Activated CD4-positive, alpha-beta T cell treated with anti-CD3 and anti-CD28 coated beads for 4 hours (primary cell): Measurements from ENCODE around the gene CDH24.
A peak's percentile ranks its signal among the peaks of the same experiment; 100 is the strongest.

Experiments
- DNase-seq, 2 donors: peaks; one replicate each; pipeline ENCODE4 v3.0.0-alpha.2; 2020

CDH24 gene

DNA sequence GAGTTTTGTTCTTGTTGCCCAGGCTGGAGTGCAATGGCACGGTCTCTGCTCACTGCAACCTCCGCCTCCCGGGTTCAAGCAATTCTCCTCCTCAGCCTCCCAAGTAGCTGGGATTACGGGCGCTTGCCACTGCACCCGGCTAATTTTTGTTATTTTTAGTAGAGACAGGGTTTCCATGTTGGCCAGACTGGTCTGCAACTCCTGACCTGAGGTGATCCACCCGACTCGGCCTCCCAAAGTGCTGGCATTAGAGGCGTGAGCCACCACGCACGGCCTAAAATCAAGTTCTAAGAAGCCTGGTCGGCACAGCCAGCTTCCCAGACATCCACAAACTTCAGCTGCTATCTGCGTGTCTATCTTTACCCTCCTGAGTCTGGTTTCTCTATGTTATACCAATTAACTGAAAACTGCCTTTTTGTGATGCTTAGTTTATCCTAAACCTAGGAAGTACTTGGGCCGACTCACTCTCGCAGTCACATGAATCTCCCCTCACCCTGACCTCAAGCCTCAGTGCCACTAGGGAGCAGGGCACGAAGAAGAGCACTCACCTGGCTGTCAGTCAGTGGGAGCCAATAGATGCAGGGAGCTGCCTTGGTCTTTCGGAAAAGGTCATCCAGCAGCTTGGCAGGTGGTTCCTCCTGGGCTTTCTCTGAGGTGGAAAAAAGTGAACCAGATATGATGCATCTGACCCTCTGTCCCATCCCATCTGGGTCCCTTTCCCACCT lies 3.4 kb upstream of the CDH24 start:
- DNase-seq, result no peak

DNA sequence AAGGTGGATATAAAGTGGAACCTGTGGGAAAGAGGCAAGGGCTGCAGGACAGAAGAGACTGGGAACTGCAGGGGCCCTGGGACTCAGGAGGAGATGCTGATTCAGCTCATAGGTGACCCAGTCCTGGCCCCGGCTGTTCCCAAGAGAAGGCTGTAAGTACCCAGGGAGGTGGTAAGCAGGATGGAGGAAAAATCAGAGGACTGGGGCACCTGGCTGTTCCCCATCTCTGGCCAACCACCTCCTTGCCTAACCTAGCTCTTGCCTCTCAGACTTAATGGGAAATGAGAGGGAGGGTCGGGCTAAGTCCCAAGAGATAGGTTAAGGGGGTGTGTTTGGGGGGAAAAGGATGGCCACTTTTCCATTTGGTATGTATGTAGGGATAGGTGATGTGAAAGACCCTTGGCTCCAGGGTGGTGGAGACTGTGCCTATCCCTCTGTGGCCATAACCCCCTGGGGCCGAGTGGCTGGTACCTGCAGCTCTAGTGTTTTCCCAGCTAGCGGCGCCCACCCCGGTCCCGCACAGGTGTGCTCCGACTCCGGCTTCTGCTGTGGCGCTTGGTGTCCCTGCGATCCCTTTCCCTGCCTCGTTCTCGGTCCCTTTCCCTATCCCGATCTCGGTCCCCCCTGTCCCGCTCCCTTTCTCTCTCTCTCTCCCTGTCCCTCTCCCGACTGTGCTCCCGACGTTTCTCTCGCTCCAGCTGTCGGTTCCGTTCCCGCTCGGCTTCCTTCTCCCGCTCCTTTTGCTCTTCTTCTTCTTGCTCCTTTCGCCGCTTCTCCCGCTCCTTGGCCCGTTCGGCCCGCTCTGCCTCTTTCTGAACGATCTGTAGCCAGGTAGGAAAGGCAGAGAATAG lies 1.6 kb upstream of the CDH24 start:
- DNase-seq, result no peak

DNA sequence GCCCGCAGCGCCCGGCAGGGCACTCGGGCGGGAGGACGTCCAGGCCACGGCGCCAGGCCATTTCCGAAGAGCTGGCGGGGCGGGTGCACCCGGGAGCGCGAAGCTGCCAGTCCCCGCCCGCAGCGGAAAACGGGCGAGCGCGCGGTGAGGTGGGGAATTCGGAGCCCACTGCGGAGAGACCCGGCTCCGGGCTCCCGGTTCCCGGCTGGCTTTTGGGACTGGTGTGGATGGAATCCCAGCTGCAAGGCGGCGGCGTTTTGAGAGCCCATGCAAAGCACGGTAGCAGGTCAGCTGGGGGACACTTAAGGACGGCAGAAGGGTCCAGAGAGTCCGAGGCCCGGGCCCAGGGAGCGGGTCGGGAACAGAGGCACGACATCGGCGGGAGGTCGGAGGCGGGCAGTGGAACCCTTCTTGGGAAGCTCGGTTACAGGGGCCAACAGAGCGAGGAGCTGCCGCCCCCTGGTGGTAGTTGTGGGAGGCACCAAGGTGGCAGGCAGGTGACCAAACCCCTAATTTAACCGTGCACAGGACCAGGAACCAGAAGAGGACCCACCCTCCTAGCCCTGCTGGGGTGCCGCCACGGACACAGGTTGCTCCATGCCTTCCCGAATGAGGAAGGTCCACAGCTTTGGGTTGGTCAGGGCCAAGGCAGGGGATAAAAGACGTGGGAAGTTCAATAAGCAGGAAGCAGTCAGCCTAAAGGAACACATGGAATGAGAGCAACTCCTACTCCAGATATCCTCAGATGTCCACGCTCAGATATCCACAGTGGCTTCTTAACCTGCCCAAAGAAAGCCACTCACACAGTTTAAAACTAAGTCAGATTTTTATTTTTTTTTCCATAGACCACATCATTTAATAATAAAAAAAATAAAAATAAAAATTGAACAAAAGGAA lies 685 bp upstream of the CDH24 start:
- DNase-seq, result peak; percentile 81 to 88

DNA sequence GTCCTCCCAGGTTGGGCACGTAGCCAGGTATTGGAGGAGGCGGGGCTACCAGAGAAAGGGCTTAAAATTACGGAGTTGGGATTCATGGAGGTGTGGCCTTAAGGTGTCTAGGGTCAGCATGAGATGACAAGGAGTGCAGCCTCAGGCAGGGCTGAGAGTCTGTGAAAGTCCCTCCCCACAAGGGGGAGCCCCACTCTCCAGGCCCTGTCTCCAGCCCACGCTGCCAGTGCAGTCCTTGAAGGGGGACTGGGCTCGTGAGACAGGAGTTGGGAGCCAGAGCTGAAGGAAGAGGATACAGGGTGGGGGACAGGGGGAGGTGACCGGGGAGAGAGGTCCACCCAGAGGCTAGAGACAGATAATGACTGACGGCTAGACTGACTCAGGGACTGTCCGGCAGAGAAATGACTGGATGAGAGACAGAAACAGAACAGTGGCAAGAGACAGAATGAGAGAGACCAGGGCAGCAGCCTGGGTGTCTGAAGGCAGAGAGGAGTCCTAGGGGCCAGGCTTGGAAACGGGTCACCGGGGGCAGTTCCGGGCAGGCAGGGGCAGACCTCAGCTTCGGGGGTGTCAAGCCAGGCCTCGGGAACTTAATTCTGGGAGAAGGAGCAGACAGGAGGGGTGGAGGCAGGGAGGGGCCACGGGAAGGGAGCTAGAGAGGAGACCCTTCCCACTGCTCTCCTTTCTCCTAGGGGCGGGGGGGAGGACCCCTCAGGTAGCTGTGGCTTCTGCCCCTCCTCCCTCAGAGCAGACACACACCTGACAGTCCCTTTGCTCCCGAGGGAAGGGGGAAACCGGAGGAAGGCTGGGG lies 970 bp downstream of the CDH24 start:
- peak; percentile 72 to 75 for DNase-seq

DNA sequence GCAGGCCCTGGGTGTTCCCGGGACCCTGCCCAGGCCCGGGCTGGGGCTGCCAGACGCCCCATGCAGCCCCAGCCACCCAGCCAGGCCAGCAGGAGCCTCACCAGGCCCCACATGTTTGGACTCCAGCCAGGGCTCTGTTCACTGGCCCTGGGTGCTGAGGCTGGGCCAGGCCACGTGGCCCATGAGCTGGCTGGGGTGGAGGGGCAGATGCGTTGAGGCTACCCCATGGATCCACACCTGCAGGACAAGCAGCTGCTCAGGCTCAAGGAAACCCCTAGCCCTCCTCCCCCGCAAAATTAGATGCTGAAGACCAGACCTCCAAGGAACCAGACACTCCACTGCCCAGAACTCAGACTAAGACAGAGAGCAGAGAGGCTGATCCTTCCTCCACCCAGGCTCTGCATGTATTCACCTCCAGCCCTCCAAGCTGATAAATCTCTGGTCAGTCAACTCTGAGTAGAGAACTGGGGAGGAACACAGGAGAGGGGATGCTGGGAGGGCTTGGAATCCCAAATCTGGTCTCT lies 1.6 kb downstream of the CDH24 start:
- no peak for DNase-seq

DNA sequence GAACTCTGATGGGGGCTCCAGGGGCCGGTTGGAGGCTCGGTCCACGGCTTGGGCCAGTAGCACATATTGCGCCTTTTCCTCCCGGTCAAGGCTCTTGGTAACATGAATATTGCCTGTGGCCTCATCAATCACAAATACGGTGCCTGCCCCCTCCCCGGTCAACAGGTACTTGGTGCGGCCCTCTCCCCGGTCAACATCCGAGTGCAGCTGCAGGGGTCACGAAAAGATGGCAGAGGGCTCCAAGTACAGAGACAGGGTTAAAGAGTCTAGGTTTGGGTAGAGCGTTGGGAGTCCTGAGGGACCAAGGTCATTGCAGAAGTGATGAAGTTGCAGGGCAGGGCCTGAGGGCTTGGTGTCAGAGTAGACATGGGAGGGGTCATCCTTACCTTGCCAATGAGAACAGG lies 2.2 kb downstream of the CDH24 start:
- no peak for DNase-seq

DNA sequence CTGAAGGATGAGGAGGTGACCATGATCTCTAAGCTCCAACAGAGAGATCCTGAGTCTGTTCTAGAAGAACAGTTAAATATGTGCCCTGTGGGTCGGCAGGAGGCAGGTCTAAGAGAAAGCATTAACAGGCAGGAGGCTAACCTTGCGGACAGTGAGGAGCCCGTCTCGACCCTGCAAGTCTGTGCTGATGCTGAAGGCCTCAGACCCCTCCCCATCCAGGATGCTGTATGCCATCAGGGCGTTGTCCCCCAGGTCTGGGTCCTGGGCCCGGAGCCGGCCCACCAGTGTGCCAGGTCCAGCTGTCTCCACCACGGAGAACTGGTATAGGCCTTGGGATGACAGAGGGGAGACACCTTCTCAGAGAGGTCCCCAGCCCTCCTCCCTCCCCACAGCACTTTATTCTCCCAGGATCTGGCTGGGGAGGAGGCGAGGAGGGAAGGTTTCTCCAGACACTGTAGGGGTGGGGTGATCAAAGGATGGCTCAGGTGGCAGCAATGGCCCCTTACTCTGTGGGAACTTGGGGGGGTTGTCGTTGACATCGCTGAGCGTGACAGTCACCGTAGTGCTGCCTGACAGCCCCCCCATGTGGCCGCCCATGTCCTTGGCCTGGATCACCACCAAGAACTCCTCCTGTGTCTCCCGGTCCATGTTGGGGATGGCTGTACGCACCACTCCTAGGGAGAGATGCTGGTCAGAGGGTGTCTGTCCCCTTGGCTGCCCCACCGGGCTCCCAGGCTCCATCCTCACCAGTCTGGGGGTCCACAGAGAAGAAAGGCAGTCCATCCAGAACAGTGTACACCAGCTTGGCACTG lies 3.1 kb downstream of the CDH24 start:
- DNase-seq, result peak; percentile 23 to 25

DNA sequence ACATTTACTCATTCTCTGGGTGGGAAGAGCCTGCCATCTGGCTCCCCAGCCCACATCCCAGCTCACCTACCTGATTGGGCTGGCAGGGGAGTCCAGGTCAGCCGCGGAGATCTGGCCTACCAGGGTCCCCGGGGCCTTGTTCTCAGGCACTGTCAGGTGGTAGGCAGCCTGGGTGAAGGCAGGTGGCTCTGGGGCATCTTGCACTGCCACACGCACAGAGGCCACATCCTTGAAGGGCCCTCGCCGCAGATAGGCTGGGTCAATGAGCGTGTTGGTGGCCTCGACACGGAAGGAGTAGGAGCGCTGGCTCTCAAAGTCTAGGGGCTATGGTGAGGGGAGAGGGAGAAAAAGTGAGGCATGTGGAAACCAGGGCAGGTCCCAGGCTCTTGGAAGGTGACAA lies 3.9 kb downstream of the CDH24 start:
- no peak for DNase-seq

DNA sequence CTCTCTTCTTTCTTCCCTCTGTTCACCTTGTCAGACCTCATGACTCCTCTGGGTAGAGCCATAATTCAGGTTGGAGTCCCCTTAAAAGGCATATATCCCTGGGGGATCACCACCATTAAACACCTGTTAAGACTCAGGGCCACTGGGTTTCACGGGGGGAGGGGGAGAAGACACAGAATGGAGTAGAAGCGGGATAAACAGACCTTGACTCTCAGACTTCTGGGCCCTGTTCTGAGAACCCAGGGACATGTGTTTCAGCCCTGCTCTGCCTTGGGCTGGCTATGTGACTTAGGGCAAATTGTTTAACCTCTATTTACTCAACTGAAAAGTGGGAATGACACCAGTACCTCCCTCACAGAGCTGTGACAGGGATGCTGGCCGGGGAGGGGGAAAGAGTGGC lies 4.6 kb downstream of the CDH24 start:
- DNase-seq, result no peak

DNA sequence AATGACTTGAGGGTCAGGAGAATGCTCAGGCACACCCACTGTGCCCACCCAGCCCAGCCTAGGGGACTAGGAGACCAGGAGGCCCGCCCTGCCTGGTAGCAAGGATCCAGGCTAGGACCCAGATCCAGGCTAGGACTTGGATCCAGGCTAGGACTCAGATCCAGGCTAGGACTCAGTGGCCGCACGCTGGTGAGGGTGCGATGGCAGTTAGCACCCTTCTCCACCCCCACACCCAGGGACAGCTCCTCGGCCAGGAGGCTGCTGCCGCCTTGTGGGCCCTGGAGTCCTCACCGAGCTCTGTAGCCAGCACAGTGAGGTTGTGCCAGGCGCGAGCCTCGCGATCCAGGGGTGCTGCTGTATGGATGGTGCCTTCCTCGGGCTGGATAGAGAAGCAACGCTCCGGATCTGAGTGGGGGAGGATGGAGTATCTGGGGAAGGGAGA lies 5.1 kb downstream of the CDH24 start:
- DNase-seq, result no peak

DNA sequence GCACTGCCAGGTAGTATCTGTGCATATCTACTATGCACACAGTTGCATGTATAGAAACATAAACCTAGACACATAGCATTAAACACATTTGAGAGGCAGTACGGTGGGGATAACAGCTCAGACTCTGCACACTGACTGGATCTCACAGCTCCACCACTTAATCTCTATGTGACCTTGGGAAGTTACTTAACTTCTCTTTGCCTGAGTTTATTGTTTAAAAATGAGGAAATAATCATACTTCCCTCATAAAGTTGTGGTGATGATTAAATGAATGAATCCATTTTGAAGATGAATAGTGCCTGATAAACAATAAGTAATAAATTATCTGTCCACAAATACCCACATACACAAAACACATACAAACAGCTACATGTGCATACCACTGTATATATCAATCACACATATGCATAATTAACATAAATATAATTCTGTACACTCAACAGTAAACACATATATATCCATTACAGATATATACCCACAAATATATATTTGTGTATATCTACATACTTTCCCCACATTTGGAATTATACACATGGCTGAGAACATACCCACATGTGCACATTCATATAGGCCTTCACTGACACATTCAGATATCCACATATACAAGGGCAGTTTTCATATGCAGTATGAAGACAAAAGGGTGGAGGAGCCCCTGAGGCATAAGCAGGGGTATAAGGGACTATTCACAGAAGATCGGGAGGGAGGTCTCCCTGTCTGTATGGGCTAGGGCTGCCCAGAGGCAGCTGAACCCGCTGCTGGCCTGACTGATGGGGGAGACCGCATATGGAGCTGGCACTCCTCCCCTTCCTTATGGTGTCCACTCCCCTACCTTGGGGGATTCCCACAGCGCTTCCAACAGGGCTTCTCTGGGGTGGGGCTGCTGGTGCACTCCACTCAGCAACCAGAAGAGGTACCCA lies 5.9 kb downstream of the CDH24 start:
- no peak for DNase-seq

DNA sequence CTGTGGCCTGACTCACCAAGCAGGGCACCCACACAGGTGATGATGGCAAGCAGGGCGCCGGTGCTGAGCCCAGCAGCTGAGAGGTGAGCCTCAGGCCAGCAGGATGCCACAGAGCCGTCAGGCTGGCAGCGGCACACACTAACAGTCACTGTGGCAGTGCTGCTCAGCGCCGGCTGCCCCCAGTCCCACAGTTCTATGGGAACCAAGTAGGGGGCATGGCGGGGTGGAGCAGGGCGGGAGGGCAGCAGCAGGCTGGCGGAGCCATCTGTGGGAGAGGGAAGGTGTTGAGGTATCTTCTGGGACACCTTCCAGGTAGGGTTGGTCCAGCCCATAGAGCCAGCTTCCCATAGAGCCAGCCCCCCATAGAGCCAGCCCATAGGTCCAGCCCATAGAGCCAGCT lies 8.3 kb downstream of the CDH24 start:
- DNase-seq, result no peak

DNA sequence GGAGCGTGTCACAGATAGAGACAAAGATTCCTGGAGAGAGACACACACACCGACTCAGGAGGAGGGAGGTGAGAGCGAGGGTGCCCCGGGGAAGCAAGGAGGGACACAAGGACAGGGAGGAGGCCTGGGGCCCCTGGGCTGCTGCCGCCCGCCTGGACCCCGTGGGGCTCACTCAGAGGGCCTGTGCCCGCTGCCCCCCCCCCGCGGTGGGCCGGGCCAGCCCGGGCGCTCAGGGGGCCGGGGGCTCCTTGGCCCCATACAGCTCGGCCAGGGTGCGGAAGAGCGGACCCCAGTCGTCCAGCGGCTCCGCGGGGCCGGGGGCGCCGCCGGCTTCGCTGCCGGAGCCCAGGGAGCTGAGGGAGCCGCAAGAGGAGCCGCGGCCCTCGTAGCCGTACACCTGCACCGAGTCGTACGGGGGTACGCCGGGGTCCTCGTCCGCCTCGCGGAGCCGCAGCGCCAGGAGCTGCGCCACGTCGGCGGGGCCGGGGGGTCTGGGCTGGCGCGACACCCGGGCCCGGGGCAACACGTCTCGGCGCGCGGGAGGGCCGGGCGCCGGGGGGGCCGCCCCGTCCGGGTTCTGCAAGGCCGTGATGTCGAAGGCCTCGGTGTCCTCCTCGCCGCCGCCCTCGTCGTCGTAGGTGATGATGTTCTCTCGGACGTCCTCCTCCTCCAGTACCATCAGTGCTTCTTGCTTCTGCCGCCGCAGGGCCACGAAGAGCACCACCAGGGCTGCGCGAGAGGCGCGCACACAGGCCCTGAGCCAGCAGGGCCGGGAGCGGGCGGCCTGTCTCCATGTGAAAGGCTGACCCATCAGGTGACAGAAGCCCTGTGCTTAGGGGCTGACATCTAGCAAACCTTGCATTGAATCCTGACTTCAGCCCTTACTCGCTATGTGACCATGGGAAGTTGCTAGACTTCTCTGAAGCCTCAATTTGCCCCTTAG lies 9.3 kb downstream of the CDH24 start:
- no peak for DNase-seq

DNA sequence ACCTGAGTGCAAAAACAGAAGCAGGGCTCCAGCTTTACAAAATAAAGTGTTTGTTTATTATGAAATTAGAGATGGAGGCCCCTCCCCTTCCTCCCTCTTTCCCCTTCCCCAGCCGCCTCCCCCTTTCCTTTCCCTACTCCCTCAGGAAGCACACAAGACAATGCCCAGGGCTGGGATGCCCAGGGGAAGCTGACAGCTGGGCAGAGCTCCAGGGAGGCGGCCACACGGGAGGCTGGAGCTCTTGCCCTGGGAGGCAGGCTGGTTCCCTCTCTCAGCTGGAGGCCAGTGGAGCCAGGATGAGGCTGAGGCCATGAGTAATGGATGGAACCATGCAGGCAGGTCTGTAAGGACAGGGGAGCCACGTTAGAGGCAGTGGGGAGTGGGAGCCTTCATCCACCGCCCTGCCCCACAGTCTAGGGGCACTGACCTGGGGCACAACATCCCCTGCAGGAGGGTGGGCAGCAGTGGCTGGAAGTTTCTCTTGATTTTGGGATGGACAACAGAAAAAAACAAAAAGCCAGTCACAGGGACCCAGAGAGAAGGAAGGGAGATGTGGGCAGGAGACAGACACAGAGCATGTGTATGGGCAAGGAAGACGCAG lies 10.2 kb downstream of the CDH24 start:
- no peak for DNase-seq

DNA sequence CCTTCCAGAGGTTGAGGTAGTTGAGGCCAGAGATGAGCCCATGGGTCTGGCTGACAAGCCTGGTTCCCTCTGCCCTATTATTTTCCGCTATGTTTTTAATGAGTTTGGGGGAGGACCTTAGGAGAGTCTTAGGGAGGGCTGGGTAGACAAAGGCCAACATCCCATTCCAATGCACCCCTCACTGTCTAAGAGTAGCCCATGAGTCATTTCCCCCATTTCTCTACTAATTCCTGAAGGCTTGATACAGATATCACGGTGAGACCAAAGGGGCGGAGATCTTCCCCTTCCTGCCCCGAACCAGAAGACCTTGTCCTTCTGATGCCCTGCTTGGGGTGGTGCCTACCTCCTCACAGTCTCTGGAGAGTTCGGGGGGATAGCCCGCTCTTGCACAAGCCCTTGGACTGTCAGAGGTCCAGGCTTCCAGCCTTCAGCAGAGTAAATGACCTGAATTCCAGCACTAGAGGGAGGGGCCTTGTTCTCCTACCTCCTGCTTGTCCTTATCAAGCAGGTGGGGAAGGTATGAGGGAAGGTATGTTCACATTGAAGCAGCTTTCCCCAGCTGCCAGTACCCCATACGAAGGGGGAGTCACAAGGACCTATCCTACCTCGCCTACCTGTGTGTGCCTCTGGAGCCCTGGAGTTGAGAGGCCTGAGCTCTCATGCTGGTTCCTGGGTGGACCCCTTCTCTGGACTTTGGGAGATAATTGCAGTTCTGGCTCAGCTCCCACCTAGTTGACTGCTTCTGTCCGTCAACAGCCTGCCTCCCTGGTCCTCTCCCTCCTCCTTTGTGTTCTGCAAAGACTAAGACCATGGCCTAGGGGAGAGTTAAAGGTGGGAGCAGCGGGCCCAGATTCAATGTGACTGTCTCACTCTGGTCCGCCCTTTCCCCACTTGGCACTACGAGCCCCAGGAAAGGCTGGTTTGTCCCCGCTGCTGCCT lies 11.6 kb downstream of the CDH24 start:
- DNase-seq, result no peak

DNA sequence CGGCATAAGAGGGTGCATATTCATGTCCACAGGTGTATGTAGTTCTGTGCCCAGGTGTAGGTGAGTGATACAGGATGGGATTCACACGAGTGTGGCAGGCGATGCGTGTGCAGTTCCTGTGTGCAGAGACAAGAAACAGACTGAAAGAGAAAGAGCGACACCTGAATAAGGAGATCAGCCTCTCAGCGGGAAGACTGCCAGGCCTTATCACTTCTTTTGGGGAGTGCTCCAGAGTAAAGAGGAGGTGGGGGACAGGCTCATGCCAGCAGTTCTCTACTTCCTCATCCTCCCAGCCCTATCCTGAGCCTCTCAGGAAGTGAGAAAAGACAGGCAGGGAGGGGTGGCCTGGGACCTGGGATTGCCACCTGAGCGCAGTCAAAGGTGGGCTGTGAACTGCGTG lies 12.5 kb downstream of the CDH24 start:
- DNase-seq, result no peak

DNA sequence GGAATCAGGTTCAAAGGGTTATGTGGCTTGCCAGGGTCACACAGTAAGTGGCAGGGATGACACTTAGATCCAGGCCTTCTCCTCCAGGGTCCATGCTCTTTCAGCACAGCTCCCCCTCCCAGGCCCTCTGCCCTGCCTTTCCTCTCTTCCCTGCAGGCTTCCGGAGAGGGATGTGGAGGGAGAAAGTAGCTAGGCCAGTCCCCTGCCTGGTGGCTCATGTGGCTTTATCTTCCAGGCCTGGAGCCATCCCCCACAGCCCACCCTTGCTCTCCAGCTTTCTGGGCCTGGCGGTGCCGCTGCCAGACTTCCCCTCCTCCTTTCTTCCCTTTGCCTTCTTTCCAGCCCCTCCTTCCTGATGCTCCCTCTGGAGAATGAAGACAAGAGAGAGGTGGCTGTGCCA lies 13.6 kb downstream of the CDH24 start:
- no peak for DNase-seq
